Measurements from ENCODE around the gene CALML6.

The CALML6 gene

GRCh38 chr1:1965546-1965945 lies 50.5 kb downstream of the CALML6 start:
- DNase-seq (ENCODE audit: low read depth) = no peak

- DNase-seq (ENCODE audit: low read depth) = no peak
These were observed 51.1 kb downstream of the CALML6 start for GRCh38 chr1:1966071-1966740.

Data from activated T-helper 9 cell treated with anti-CD3 and anti-CD28 coated beads, Interleukin-2, amount 50 U/mL, for 16 hours (primary cell).